RWPE1 (cell line): ENCODE data around the gene KRTDAP.
A peak's percentile ranks its signal among the peaks of the same experiment; 100 is the strongest.

Experiments used
- CTCF ChIA-PET: fragments of 350-600 bp; sonication (Branson Sonifier 250); formaldehyde crosslinking; extraction: SDS; loops from one replicate; lab custom pipeline; 2021; lab: Yijun Ruan, JAX
- POLR2A ChIA-PET: fragments of 400-600 bp; formaldehyde crosslinking; extraction: SDS; loops from one replicate; lab custom pipeline; 2020; ENCODE audit warnings: antibody characterized with exemption; ENCODE audit not compliant: low non-redundant PET; lab: Yijun Ruan, JAX
- DNase-seq: peaks from one replicate; pipeline ENCODE4 v3.0.0; 2012; ENCODE audit warnings: low spot score
- H3K27ac ChIP-seq: fragments of 450-650 bp; 2 replicates; pipeline ENCODE4 v1.5.1; 2017
- TF ChIP-seq, protein P1 (sequence below): fragments of 450-650 bp; conservative IDR thresholded peaks from 2 replicates; pipeline ENCODE4 v1.5.1; 2017; ENCODE audit warnings: low read depth, mild to moderate bottlenecking

The KRTDAP gene

DNA sequence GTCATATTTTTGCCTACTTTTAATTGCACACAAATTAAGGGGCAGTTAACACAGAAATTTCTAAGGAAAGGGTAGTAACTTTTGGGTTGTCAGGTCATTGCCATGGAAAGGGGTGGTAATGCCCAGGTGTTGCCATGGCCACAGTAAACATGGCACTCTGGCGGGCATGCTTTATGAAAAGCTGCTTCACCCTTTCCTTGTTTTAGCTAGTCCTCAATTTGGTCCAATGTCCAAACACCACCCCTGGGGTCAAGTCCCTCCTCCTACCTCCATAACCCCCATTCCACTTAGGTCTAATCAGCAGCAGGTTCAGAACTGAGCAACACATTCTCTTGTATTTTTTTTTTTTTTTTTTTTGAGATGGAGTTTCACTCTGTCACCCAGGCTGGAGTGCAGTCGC, 35.6 kb downstream of the KRTDAP start:
- TF ChIP-seq, protein P1, sequence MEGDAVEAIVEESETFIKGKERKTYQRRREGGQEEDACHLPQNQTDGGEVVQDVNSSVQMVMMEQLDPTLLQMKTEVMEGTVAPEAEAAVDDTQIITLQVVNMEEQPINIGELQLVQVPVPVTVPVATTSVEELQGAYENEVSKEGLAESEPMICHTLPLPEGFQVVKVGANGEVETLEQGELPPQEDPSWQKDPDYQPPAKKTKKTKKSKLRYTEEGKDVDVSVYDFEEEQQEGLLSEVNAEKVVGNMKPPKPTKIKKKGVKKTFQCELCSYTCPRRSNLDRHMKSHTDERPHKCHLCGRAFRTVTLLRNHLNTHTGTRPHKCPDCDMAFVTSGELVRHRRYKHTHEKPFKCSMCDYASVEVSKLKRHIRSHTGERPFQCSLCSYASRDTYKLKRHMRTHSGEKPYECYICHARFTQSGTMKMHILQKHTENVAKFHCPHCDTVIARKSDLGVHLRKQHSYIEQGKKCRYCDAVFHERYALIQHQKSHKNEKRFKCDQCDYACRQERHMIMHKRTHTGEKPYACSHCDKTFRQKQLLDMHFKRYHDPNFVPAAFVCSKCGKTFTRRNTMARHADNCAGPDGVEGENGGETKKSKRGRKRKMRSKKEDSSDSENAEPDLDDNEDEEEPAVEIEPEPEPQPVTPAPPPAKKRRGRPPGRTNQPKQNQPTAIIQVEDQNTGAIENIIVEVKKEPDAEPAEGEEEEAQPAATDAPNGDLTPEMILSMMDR = no peak
- POLR2A ChIA-PET = no interaction called here
- CTCF ChIA-PET = interaction anchor here (0.6 kb wide), 1 partner anchor 14 kb away, joined by 3 read pairs; no protein-coding TSS in a partner anchor
- DNase-seq = no peak
- H3K27ac ChIP-seq = no peak overlapping the region

DNA sequence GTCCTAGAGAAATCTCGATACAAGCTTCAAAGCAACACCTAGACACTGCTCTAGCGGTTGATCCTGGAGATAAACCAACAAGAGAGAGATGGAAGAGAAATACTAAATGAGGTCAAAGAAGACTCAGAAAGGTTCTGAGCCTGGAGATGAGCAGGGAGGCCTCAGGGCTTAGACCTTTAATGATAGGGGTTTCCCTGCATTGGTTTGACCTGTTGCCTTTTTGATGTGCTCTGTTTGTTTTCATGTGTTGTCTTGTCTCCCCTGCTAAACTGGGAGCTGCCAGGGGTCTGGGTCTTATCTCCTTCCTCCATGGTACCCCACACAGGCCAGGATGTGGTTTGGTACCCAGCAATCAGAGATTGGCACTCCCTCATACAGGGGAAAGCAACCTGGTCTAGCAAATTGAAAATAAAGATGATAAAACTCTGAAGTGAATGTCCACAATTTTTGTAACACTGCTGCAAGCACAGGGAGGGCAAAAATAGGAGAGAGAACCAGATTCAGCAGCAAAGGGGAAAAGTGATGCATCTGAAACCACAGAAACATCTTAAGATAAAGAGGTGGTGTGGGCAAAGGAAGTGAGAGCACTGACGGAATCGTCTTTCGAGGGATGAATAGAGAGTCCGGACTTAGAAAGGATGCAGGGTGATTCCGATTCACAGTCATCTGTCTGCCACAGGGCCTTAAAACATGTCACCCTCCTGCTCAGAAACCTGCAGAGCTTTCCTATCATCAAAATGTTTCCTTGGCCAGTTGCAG, 38.7 kb downstream of the KRTDAP start:
- H3K27ac ChIP-seq = no peak overlapping the region
- CTCF ChIA-PET = interaction anchor here (1.3 kb wide), 1 partner anchor 17 kb away, joined by 4 read pairs; no protein-coding TSS in a partner anchor
- TF ChIP-seq, protein P1 = no peak
- DNase-seq = no peak
- POLR2A ChIA-PET = no interaction called here

DNA sequence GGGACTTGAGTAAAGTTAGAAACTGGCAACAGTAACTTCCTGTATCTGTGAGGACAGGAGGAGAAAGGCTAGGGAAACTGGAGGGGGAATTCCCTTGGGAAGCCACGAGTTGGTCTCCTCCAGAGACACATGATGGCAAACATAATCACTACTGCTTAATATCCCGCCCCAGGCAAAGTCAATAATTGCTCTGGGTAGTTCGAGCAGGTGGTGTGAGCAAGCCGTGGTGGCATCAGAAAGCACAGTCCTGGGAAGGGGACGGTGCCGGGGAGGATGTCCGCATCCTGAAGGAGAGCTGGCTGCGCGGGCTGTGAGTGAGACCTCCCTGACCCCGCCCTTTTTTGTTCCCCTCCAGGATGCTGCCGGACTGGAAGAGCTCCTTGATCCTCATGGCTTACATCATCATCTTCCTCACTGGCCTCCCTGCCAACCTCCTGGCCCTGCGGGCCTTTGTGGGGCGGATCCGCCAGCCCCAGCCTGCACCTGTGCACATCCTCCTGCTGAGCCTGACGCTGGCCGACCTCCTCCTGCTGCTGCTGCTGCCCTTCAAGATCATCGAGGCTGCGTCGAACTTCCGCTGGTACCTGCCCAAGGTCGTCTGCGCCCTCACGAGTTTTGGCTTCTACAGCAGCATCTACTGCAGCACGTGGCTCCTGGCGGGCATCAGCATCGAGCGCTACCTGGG, 40.8 kb downstream of the KRTDAP start:
- no peak overlapping the region for H3K27ac ChIP-seq

DNA sequence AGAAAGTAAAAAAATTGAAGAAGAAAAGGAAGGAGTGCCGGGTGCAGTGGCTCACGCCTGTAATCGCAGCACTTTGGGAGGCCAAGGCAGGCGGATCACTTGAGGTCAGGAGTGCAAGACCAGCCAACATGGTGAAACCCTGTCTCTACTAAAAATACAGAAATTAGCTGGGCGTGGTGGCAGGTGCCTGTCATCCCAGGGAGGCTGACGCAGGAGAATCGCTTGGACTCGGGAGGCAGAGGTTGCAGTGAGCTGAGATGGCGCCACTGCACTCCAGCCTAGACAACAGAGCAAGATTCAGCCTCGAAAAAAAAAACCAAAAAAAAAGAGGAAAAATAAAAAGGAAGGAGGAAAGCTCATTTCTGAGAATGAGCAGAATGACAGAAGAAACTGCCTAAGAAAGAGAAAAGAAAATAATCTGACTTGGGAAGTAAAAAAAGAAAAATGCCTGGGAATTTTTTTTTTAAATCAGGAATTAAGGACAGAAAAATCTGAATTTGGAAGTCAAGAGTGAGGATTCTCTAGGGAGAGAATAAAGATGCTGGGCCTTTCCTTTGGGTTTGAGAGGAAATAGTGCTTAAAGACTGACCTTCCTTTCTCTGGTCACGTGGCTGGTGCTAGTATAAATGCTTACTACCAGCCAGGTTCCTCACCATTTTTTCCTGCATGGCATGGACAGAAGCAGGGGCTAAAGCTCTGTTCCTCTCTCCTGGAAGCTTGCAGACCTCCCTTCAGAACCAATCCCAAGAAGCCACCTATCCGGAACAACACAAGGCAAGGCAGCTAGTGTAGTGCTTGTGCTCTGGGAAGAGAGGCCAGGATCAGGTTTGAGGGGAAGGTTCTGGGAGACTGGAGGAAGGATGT, 42.4 kb downstream of the KRTDAP start, which contains the start of gene FFAR2:
Gene FFAR2, plus strand, starts transcription at position 652 of the 864 bp plus-strand sequence. CDS start 1,458 bp downstream, outside the sequence.
- TF ChIP-seq, protein P1 = no peak
- no peak for DNase-seq
- no peak within 1 kb of the TSS for H3K27ac ChIP-seq
- ChIA-PET POLR2A (no interaction called here), CTCF (no interaction called here)

More for the DNA sequence above, 40.8 kb downstream of the KRTDAP start:
- CTCF ChIA-PET = no interaction called here
- TF ChIP-seq, protein P1 = no peak
- peak; percentile 24 for DNase-seq
- POLR2A ChIA-PET = no interaction called here

DNA sequence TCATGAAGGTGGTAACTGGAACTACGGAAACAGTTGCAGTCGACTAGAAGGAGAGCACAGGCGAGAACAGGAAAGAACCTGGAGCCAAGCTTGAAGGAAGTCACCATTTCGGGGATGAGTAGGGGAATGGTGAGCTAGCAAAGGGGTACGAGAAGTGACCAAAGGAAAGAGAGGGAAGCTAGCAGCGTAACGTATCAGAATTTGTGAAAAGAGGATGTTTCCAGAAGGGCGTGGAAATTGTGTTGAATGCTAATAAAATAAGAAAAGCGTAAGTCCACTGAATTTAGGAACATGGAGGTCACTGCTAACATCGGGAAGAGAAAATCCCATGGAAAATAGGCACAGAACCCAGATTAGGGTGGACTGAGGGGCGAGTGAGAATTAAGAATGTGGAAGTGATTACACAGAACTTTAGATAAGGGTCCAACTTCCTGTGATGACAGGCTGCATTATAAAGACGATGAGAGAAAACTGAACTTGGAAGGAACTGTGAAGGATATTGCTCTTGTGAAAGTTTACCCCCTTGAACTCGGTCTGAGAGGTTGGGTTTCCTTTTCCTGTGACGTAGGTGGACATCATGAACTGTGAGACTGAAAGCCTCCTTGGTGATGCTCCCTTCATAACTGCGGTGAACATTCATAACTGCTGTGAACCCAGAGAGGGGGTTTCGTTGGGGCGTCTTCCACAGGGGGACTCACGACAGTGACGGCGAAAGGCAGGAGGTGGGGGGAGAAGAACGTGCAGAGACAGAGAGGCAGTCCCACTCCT, 44.3 kb downstream of the KRTDAP start:
- no peak for DNase-seq
- TF ChIP-seq, protein P1 = no peak
- no peak overlapping the region for H3K27ac ChIP-seq
- ChIA-PET CTCF (interaction anchor here (0.6 kb wide), 1 partner anchor 1379 kb away, joined by 3 read pairs; no protein-coding TSS in a partner anchor), POLR2A (no interaction called here)
